ENCODE results near the gene CDKN2D. TPM values are rescaled to one million over a fixed set of nuclear protein-coding genes. Genes with fewer than 3 reads are reported as not detected.

The CDKN2D gene
- total RNA-seq, 1 experiment from 2014 or later = 13.8 TPM

GRCh38 chr19:10533646-10534386, 35.0 kb downstream of the CDKN2D start:
- TF ChIP-seq CBX3 (IDR thresholded peaks at IDR 0.05; ENCODE audit: low read depth) (no peak), ELF1 (IDR thresholded peaks at IDR 0.05; ENCODE audit: borderline replicate concordance, low read depth) (no peak), JUND (IDR thresholded peaks at IDR 0.05) (no peak), ZBTB33 (IDR thresholded peaks at IDR 0.05; ENCODE audit: extremely low read depth, insufficient replicate concordance, low read length) (no peak), MAX (IDR thresholded peaks at IDR 0.05) (no peak), EZH2 (IDR thresholded peaks at IDR 0.05) (no peak), ZNF274 (IDR thresholded peaks at IDR 0.05; ENCODE audit: low read depth, low read length) (no peak), SP1 (IDR thresholded peaks at IDR 0.05; ENCODE audit: low read depth) (no peak), EZH2phosphoT487 (IDR thresholded peaks at IDR 0.05; ENCODE audit: borderline replicate concordance) (no peak), ZFX (IDR thresholded peaks at IDR 0.05) (no peak), POLR2A (IDR thresholded peaks at IDR 0.05; ENCODE audit: borderline replicate concordance, extremely low read depth, insufficient read depth, insufficient read length) (no peak), CTCF (IDR thresholded peaks at IDR 0.05 in 2 of 3, conservative IDR thresholded peaks at IDR 0.05 in 1 of 3; ENCODE audit: borderline replicate concordance in 1 of 3, insufficient read depth in 1 of 3, low read depth in 2 of 3, low read length in 2 of 3) (no peak)
- H3K9ac ChIP-seq (ENCODE audit: low read length) = no peak overlapping the region
- CTCF ChIA-PET = no interaction called here
- no TSS peak for BruUV-seq (replicated peaks)
- H3K79me2 ChIP-seq (ENCODE audit: insufficient read depth, low read length) = no peaks in the 10 kb centered on the region
- no peaks in the 10 kb centered on the region for H3K36me3 ChIP-seq (ENCODE audit: control insufficient read depth in 1 of 2, insufficient read depth in 2 of 2, low read length in 2 of 2)
- POLR2A ChIA-PET = no interaction called here
- H3K4me3 ChIP-seq (replicated peaks in 1 of 2; ENCODE audit: low read depth in 1 of 2, low read length in 2 of 2) = no peak overlapping the region
- no peaks in the 10 kb centered on the region for H3K27me3 ChIP-seq (ENCODE audit: insufficient read depth, low read length)
- H3K9me2 ChIP-seq (ENCODE audit: insufficient read depth) = no peaks in the 10 kb centered on the region
- H3K27ac ChIP-seq (ENCODE audit: low read depth, low read length) = no peak overlapping the region
- no peak overlapping the region for H3K4me2 ChIP-seq (ENCODE audit: low read length)
- RAD21 ChIA-PET (ENCODE audit: low non-redundant PET in 1 of 2, low total read pairs in 2 of 2, uncharacterized antibody in 2 of 2, unreplicated experiment in 2 of 2) = no interaction called here
- no peaks in the 10 kb centered on the region for H4K20me1 ChIP-seq (ENCODE audit: insufficient read depth)
- no peak for DNase-seq (ENCODE audit: low read depth, low spot score)
- H3K9me3 ChIP-seq (ENCODE audit: control insufficient read depth in 1 of 2, insufficient read depth in 1 of 2, low read depth in 1 of 2, low read length in 2 of 2) = no peaks in the 10 kb centered on the region; a peak in 1 of 4 replicates
- intact Hi-C loops (cut with micrococcal nuclease) = no loop called here
- H2AFZ ChIP-seq (ENCODE audit: low read depth, low read length, poor library complexity, severe bottlenecking) = no peak overlapping the region
- no peaks in the 10 kb centered on the region for H3K4me1 ChIP-seq (ENCODE audit: control insufficient read depth in 1 of 2, insufficient read depth in 2 of 2, low read length in 2 of 2)
- no peak for ATAC-seq

Measured in HCT116 (cell line).